CD4-positive, alpha-beta T cell treated with Interleukin-6 for 4 hours (primary cell): ENCODE results near the gene MYOD1.
A peak's percentile ranks its signal among the peaks of the same experiment; 100 is the strongest.

Source experiments
- DNase-seq: peaks from one replicate; pipeline ENCODE4 v3.0.0-alpha.2; 2020; ENCODE audit warnings: mixed read lengths

Gene MYOD1

GRCh38 chr11:17703951-17704350, 15.4 kb upstream of the MYOD1 start:
- DNase-seq = no peak

- no peak for DNase-seq
Observed at GRCh38 chr11:17707830-17708229, 11.5 kb upstream of the MYOD1 start.

DNA sequence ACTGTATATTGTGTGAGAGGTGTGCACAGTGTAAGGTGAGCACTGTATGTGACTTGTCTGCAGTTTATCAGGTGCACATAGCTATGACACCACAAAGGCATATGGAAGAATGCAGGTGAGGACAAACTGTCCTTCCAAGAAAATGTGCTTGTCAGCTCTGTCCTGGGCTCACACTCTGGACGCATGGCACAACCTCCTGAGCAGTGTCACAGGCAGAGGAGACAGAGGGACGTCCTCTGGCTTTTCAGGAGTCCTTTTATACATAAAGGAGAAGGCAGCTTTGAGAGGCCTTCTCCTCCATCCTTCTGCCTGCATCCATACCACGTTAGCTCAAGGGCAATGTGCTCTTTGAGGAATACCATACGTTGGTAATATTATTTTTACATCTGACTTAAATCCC, 7.5 kb upstream of the MYOD1 start:
- DNase-seq = no peak

DNA sequence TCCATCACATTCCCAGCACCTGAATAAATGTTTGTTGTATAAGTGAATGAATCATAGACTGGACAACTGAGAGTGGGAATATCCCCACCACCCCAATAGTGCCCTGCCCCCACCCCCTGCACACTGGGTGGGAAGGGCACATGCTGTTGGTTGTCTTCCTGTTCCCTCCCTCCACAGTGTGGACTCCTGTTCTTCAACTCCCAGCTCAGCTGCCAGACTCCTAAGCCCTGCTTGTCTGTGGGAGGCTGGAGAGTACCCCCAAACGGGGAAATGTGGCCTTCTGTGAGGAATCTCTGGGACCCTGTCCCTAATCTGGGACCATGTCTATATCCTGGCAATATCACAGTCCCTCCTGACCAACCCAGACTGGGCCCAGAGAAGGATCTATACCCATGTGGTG, 5.5 kb upstream of the MYOD1 start:
- no peak for DNase-seq

DNA sequence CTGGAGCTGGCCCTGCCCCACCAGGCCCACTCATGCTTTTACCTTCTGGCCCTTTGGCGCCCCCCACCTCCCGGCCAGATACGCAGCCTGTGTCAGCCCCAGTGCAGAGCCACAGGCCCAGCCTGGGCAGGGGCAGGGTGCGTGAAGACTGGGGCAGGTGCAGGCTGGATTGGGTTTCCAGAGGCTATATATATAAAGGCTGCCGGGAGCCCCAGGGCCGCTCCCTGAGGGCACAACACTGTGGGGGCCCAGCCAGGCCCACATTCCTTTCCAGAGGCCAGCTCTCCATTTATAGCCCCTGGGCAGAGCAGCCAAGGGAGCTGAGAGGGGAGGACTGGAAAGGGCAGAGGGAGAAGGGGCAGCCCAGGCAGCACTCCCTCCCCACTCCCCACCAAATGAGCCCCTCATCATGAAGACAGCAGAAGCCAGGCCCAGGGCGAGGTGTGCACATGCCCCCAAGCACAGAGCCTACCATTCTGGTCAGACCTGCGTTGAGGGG, 5.0 kb upstream of the MYOD1 start:
- DNase-seq = no peak

DNA sequence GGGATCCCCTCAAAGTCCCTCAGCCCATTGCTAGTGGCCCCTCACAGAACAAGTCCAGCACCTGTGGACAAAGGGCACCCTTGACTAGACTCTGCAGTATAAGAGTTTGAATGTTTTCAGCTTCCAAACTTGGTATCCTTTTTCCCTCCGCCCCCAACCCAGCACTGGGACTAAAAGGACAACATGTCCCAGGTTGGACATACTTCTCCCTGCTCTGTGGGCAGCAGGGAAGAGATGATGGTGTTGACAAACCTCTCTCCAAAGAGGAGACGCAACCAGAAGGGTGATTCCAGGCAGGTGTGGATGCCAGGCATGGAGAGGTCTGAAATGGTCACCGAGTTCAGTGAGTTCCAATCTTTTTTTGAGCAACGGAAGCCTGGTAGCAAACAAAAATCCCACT, 4.5 kb upstream of the MYOD1 start:
- no peak for DNase-seq

- DNase-seq = no peak
Observed at GRCh38 chr11:17716807-17717206, 2.6 kb upstream of the MYOD1 start.

DNA sequence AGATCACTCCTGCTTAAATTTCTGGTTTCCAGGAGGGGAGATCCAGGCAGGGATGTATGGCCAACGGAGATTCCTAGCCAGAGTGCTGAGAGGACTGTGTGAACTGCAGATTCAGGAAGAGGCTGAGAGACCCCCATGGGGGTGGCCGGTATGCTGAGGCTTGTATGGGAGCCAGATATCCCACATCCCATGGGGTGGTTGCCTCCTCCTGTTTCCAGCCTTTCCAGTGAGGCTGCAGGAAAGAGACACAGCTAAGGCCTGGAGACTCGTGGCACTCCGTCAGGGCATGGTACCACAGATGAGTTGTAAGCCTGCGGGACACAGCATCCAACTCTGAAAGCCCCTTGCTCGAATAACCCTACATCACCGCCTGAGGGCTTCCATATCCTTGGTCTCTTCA, 1.4 kb upstream of the MYOD1 start:
- DNase-seq = no peak

GRCh38 chr11:17718510-17718962, 835 bp upstream of the MYOD1 start:
- no peak for DNase-seq

DNA sequence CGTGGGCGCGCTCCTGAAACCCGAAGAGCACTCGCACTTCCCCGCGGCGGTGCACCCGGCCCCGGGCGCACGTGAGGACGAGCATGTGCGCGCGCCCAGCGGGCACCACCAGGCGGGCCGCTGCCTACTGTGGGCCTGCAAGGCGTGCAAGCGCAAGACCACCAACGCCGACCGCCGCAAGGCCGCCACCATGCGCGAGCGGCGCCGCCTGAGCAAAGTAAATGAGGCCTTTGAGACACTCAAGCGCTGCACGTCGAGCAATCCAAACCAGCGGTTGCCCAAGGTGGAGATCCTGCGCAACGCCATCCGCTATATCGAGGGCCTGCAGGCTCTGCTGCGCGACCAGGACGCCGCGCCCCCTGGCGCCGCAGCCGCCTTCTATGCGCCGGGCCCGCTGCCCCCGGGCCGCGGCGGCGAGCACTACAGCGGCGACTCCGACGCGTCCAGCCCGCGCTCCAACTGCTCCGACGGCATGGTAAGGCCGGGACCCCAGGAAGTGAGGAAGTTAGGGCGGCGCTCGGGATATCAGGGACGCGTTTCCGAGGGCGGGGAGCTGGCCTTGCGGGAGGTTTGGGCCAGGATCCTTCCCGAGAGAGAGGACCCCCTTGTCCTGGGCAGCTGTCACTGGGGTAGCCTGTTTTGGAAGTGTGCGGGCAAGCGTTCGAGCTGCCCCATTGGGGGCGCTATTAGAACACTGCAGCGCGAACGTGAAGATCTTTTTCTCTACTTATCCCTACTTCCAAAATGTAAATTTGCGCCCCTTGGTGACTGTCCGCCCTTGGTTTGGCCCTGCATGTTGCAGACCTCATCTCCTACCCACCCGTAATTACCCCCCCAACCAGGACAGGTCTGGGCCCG, 796 bp downstream of the MYOD1 start:
- DNase-seq = no peak

DNA sequence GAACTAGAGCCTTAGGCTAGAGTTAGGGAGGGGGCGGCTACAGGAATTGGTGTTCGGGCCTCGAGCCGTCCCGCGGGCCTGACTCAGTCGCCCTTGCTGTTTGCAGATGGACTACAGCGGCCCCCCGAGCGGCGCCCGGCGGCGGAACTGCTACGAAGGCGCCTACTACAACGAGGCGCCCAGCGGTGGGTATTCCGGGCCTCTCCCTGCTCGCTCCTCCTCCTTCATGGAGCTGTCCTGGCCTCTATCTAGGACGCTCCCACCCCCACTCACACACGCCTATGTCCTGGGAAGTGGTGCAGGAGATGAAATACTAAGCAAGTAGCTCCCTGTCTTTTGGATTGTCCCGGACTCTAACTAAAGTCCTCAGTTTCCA, 1.4 kb downstream of the MYOD1 start:
- DNase-seq = no peak

DNA sequence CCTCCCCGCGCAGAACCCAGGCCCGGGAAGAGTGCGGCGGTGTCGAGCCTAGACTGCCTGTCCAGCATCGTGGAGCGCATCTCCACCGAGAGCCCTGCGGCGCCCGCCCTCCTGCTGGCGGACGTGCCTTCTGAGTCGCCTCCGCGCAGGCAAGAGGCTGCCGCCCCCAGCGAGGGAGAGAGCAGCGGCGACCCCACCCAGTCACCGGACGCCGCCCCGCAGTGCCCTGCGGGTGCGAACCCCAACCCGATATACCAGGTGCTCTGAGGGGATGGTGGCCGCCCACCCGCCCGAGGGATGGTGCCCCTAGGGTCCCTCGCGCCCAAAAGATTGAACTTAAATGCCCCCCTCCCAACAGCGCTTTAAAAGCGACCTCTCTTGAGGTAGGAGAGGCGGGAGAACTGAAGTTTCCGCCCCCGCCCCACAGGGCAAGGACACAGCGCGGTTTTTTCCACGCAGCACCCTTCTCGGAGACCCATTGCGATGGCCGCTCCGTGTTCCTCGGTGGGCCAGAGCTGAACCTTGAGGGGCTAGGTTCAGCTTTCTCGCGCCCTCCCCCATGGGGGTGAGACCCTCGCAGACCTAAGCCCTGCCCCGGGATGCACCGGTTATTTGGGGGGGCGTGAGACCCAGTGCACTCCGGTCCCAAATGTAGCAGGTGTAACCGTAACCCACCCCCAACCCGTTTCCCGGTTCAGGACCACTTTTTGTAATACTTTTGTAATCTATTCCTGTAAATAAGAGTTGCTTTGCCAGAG, 2.0 kb downstream of the MYOD1 start:
- DNase-seq = no peak

GRCh38 chr11:17722000-17722643, 2.8 kb downstream of the MYOD1 start:
- DNase-seq = no peak

DNA sequence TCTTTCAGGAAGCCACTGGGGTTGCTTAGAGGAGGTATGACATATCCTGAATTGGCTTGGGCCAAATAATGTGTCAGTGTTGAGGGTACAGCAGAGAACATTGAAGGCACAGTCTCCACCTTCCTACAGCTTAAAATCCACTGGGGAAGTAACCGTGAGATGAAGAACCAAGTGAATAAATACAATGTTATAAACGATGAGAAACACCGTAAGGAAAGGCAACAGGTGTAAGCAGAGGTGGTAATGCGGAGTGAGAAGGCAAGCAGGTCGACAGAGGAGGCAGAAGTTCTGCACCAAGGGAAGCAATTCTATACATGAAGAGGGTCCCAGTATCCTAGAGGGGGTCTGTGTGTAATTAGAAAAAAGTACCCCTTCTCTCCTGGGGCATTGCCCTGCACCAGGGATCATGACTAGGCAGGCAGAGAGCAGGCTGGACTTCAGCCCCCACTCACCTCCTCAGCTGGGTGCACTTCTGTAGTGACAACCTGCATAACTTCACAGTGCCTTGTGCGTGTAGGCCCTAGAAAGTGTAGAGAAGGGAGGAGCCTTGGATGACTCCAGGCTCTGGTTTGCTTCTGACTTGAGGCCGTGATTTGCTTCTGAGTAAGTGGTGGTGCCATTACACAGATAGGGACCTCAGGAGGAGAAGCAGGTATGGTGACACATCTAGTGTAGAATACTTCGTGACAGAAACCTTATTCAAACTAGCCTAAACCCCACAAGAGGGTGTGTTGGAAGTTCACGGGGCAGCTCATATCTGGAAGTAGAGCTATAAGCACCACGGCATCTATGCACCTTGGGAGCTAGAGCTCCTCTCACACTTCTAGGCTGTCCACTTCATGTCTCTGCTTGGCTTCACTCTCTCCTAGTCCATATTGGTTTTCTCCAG, 4.9 kb downstream of the MYOD1 start:
- no peak for DNase-seq

- no peak for DNase-seq
Observed at GRCh38 chr11:17725174-17725573, 5.8 kb downstream of the MYOD1 start.

GRCh38 chr11:17730137-17730536, 10.8 kb downstream of the MYOD1 start:
- no peak for DNase-seq

DNA sequence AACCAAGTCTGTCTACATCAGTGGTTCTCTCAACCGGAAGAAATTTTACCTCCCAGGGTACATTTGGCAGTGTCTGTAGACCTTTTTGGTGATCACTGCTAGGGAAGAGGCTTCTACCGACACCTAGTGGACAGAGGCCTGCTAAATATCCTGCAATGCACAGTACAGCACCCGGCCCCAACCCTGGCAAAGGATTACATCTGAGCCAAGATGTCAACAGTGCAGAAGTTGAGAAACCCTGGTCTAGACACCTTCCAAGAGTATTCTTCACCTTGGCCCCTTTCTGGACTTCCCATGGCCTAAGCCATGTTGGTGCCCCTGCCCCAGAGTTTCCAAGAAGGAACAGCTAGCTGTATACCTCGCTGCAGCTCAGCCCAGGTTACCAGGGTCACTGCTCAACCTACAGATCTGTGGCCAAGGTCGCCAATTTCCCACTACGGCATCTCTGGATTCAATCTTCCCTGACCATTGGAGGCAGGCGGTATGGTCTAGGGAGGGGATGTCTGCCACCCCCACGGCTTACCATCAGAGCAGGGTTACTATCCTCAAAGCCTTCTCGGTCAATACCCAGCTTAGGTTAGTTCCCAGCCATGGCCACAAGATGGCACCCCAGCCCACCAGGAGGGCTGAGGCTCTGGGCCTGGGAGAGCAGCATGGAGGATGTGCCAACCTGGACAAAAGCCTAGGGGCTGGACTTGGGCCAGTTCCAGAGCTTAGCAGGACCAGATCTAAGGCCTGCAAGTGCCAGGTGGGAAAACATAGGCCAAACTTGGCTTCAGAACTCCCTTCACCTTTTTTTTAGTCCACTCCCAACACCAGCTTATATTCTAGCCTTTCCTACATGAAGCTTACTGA, 11.5 kb downstream of the MYOD1 start:
- DNase-seq = peak; percentile 36

DNA sequence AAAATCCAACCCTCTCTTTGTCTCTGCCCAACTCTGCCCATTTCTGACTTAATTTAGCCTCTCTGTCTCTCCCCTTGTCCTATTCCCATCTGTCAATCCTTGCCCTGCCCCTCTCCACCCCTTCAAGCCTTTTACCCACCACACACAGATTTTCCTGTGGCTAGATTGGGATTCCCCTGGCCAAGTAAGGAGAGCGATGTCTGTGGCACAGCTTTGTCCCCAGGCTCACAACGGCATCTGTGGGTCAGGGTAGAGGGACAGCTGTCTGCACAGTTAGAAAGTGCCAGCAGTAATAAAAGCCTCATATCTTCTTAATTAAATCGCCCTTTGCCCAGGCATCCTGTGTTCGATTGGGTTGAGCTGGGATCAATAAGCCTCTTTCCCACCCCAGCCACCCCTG, 13.9 kb downstream of the MYOD1 start:
- no peak for DNase-seq

- no peak for DNase-seq
Observed at GRCh38 chr11:17734418-17734911, 15.1 kb downstream of the MYOD1 start, which contains the start of gene KCNC1. Gene KCNC1 (plus strand): TSS chr11:17734781. CDS start chr11:17736003, 1,222 bp downstream.

DNA sequence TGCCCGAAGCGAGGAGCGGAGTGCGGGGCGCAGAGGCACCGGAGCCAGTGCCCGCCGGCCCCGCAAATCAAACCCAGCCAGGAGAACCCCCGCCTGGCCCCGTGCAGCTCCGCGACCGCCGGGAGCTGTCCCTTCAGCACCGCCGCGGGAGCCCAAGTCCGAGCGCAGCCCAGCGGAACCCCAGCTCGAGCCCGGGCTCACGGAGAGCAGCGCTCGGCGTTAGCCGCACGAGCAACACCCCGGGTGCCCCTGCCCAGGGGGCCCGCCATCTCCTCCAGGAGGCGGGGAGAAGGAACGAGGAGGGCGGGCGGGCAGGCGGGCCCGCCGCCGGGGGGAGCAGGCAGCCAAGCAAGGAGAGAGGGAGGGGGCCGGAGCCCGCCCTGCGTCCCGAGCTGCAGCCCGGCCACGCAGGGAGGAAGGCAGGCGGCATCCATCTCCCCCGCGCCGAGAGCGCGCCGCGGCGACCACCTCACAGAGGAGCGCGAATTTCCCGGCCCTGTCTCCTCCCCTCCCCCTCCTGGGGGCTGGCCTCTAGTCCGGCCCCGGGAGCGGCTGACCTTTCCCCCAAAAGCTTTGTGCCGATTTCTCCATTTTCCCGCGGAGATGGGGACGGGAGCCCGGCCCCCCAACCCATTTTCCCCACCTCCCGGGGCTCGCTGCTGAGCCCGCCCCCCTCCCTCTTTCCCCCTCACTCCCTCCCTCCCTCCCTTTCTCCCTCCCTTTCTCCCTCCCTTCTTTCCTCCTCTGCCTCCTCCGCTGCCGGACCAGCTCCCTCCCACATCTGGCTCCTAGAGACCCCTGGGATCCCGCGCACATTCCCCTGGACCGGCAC, 15.8 kb downstream of the MYOD1 start:
- no peak for DNase-seq
